Spleen (tissue), 7 donors: ENCODE results near the gene C9.

ENCODE experiments used
- CTCF ChIP-seq, 11 experiments: fragments of 200-600 bp in 7 of 11; fragments of 450-650 bp in 4 of 11; sonication (generic) in 4 of 11; IDR thresholded peaks in 8 of 11; conservative IDR thresholded peaks in 3 of 11; 1 replicate in 7 of 11; 2 replicates in 4 of 11; pipeline versions ENCODE4 v1.4.0 to v1.8.0; 2016 to 2021; ENCODE audit warnings: antibody characterized with exemption in 11 of 11, inconsistent platforms in 4 of 11, mild to moderate bottlenecking in 1 of 11
- POLR2AphosphoS5 ChIP-seq, 3 donors: sonication (generic); formaldehyde crosslinking; IDR thresholded peaks; one replicate each; pipeline ENCODE4 v1.5.1; 2017; ENCODE audit warnings: antibody characterized with exemption in 3 of 3
- donor health status: DM: no; HTN: no; CAD: no; lungs with moderate emphysema.
- donor health status: DM: no; HTN: no; CAD: no.
- donor health status: DM: no; HTN: no; CAD: no.

- TF ChIP-seq POLR2AphosphoS5 (IDR thresholded peaks at IDR 0.05) (no peak), CTCF (IDR thresholded peaks at IDR 0.05 in 8 of 11, conservative IDR thresholded peaks at IDR 0.05 in 3 of 11) (no peak)
Measured at GRCh38 chr5:39400713-39401578, 36.7 kb upstream of the C9 start.
